AG04449 (cell line): ENCODE results near the gene GALNT4.

Experiments
- CTCF ChIA-PET: fragments of 350-600 bp; formaldehyde crosslinking; extraction: SDS; loops from one replicate; lab custom pipeline; 2021; ENCODE audit warnings: antibody characterized with exemption; lab: Yijun Ruan, JAX
- POLR2A ChIA-PET: fragments of 400-600, 350-600 bp; formaldehyde crosslinking; extraction: SDS; loops from one replicate; lab custom pipeline; 2020; ENCODE audit warnings: antibody characterized with exemption, inconsistent platforms; lab: Yijun Ruan, JAX
- DNase-seq: peaks from one replicate; pipeline ENCODE4 v3.0.0-alpha.2; 2010; ENCODE audit warnings: low read depth, low spot score
- H3K4me3 ChIP-seq: 2 replicates; pipeline ENCODE4 v1.5.1; 2011; ENCODE audit warnings: low read depth, mild to moderate bottlenecking, control low read depth, low read length
- CTCF ChIP-seq: IDR thresholded peaks from one replicate; pipeline ENCODE4 v1.5.1; 2011; ENCODE audit warnings: mild to moderate bottlenecking, moderate library complexity, low read length, control low read depth, inconsistent platforms; ENCODE audit not compliant: insufficient read depth; ENCODE audit errors: missing control alignments

Gene GALNT4

GRCh38 chr12:89479982-89480381 lies 44.6 kb downstream of the GALNT4 start:
- no peak overlapping the region for H3K4me3 ChIP-seq

GRCh38 chr12:89477633-89478279 lies 46.8 kb downstream of the GALNT4 start:
- no peak overlapping the region for H3K4me3 ChIP-seq
- POLR2A ChIA-PET = no interaction called here
- DNase-seq = no peak
- TF ChIP-seq CTCF = no peak
- CTCF ChIA-PET = interaction anchor here (0.6 to 1.8 kb wide), 4 partner anchors 9 to 460 kb away, joined by 3 to 7 read pairs (median 4); no protein-coding TSS in a partner anchor

More at GRCh38 chr12:89479982-89480381, 44.6 kb downstream of the GALNT4 start:
- POLR2A ChIA-PET = no interaction called here
- no peak for DNase-seq
- no peak for TF ChIP-seq CTCF
- CTCF ChIA-PET = interaction anchor here (0.5 kb wide), 1 partner anchor 446 kb away, joined by 4 read pairs; no protein-coding TSS in a partner anchor

GRCh38 chr12:89476904-89477595 lies 47.5 kb downstream of the GALNT4 start:
- H3K4me3 ChIP-seq = no peak overlapping the region
- ChIA-PET CTCF (interaction anchor here (1.4 to 1.8 kb wide), 4 partner anchors 9 to 460 kb away, joined by 4 to 7 read pairs (median 4); no protein-coding TSS in a partner anchor), POLR2A (no interaction called here)
- TF ChIP-seq CTCF = no peak
- DNase-seq = no peak

- ChIA-PET POLR2A (no interaction called here), CTCF (interaction anchor here (1.4 to 1.8 kb wide), 2 partner anchors 9 to 459 kb away, joined by 4 to 7 read pairs; no protein-coding TSS in a partner anchor)
- no peak for TF ChIP-seq CTCF
- no peak overlapping the region for H3K4me3 ChIP-seq
- no peak for DNase-seq
Measured at GRCh38 chr12:89476232-89476631, 48.4 kb downstream of the GALNT4 start.

GRCh38 chr12:89475203-89475990 lies 49.2 kb downstream of the GALNT4 start:
- ChIA-PET POLR2A (no interaction called here), CTCF (interaction anchor here (1.4 to 10.1 kb wide), 4 partner anchors 9 to 458 kb away, joined by 3 to 258 read pairs (median 10); partner anchors contain the start of genes GALNT4 and POC1B)
- DNase-seq = no peak
- TF ChIP-seq CTCF = no peak
- H3K4me3 ChIP-seq = no peak overlapping the region
